Activated CD4-positive, alpha-beta memory T cell treated with anti-CD3 and anti-CD28 coated beads, Interleukin-2, amount 10 ng/mL, durations not matched to agents 7 days and 5 days (primary cell): Measurements from ENCODE around the gene VEZF1. TPM values are rescaled to one million over a fixed set of nuclear protein-coding genes. Genes with fewer than 3 reads are reported as not detected.

ENCODE experiments used
- CTCF ChIA-PET: fragments of 350-600 bp; sonication (Branson Sonifier 250); formaldehyde crosslinking; loops from one replicate; lab custom pipeline; 2021; ENCODE audit warnings: antibody characterized with exemption, inconsistent platforms; lab: Charles Lee
- POLR2A ChIA-PET: fragments of 350-600 bp; sonication (Branson Sonifier 250); formaldehyde crosslinking; loops from one replicate; lab custom pipeline; 2021; ENCODE audit warnings: antibody characterized with exemption; lab: Charles Lee
- DNase-seq: peaks from one replicate; pipeline ENCODE4 v3.0.0-alpha.2; 2020
- H3K27ac Mint-ChIP-seq: one replicate; pipeline ENCODE4 v1.8.0; 2021; ENCODE audit warnings: mild to moderate bottlenecking, mixed read lengths
- H3K27me3 Mint-ChIP-seq: one replicate; pipeline ENCODE4 v1.8.0; 2021; ENCODE audit warnings: mixed read lengths
- H3K36me3 Mint-ChIP-seq: one replicate; pipeline ENCODE4 v1.8.0; 2021; ENCODE audit warnings: low read depth, mixed read lengths
- H3K4me1 Mint-ChIP-seq: one replicate; pipeline ENCODE4 v1.8.0; 2021; ENCODE audit warnings: mixed read lengths
- H3K4me3 Mint-ChIP-seq: one replicate; pipeline ENCODE4 v1.8.0; 2021; ENCODE audit warnings: mild to moderate bottlenecking, mixed read lengths
- H3K9me3 Mint-ChIP-seq: one replicate; pipeline ENCODE4 v1.8.0; 2021; ENCODE audit warnings: mixed read lengths
- total RNA-seq, 2 experiments: library from RNA; stranded (reverse); gene quantifications; one replicate each; pipeline ENCODE4 v1.2.3, GENCODE V29; 2021

The VEZF1 gene
- total RNA-seq, 2 experiments from 2014 or later = 44.6 to 46.6 TPM

- H3K9me3 Mint-ChIP-seq = no peaks in the 10 kb centered on the region
- no peak for DNase-seq
- H3K27ac Mint-ChIP-seq = no peak overlapping the region
- CTCF ChIA-PET = interaction anchor here (1.0 kb wide), 1 partner anchor 53 kb away, joined by 3 read pairs; no protein-coding TSS in a partner anchor
- peak overlapping the region; percentile 36 for H3K4me3 Mint-ChIP-seq
- POLR2A ChIA-PET = interaction anchor here (1.1 to 1.8 kb wide), 5 partner anchors 32 to 105 kb away, joined by 3 to 5 read pairs (median 4); partner anchors contain the start of genes MRPS23 and SRSF1
- H3K27me3 Mint-ChIP-seq = peaks cover 49% of the 10 kb centered on the region
- H3K36me3 Mint-ChIP-seq = no peaks in the 10 kb centered on the region
- H3K4me1 Mint-ChIP-seq = peaks cover 42% of the 10 kb centered on the region
Measured at GRCh38 chr17:57954397-57955182, 33.5 kb downstream of the VEZF1 start.

GRCh38 chr17:57953705-57954396 lies 34.2 kb downstream of the VEZF1 start:
- Mint-ChIP-seq H3K4me3 (peak overlapping the region; percentile 36), H3K27me3 (peaks cover 44% of the 10 kb centered on the region), H3K9me3 (no peaks in the 10 kb centered on the region), H3K4me1 (peaks cover 48% of the 10 kb centered on the region), H3K36me3 (no peaks in the 10 kb centered on the region), H3K27ac (no peak overlapping the region)
- DNase-seq = no peak
- ChIA-PET POLR2A (interaction anchor here (1.1 to 1.8 kb wide), 5 partner anchors 33 to 390 kb away, joined by 3 to 5 read pairs (median 4); partner anchors contain the start of gene SRSF1), CTCF (interaction anchor here (0.7 kb wide), 1 partner anchor 25 kb away, joined by 3 read pairs; no protein-coding TSS in a partner anchor)

GRCh38 chr17:57953219-57953618 lies 34.8 kb downstream of the VEZF1 start:
- peaks cover 48% of the 10 kb centered on the region for H3K27me3 Mint-ChIP-seq

GRCh38 chr17:57949649-57950048 lies 38.4 kb downstream of the VEZF1 start:
- H3K36me3 Mint-ChIP-seq = no peaks in the 10 kb centered on the region
- peaks cover 55% of the 10 kb centered on the region for H3K4me1 Mint-ChIP-seq
- H3K27ac Mint-ChIP-seq = no peak overlapping the region
- DNase-seq = no peak
- ChIA-PET CTCF (interaction anchor here (1.2 to 1.8 kb wide), 4 partner anchors 36 to 249 kb away, joined by 3 to 6 read pairs (median 3); no protein-coding TSS in a partner anchor), POLR2A (interaction anchor here (1.1 to 1.7 kb wide), 3 partner anchors 19 to 40 kb away, joined by 3 to 6 read pairs (median 4); partner anchors contain the start of gene VEZF1)
- no peak overlapping the region for H3K4me3 Mint-ChIP-seq
- no peaks in the 10 kb centered on the region for H3K9me3 Mint-ChIP-seq
- peaks cover 45% of the 10 kb centered on the region for H3K27me3 Mint-ChIP-seq

More at GRCh38 chr17:57953219-57953618, 34.8 kb downstream of the VEZF1 start:
- H3K36me3 Mint-ChIP-seq = no peaks in the 10 kb centered on the region
- H3K4me1 Mint-ChIP-seq = peaks cover 55% of the 10 kb centered on the region
- no peaks in the 10 kb centered on the region for H3K9me3 Mint-ChIP-seq
- DNase-seq = no peak
- ChIA-PET POLR2A (interaction anchor here (1.2 to 1.8 kb wide), 4 partner anchors 46 to 391 kb away, joined by 3 to 5 read pairs (median 4); partner anchors contain the start of gene SRSF1), CTCF (interaction anchor here (0.7 to 1.0 kb wide), 2 partner anchors 26 to 217 kb away, joined by 3 to 4 read pairs; no protein-coding TSS in a partner anchor)
- H3K4me3 Mint-ChIP-seq = no peak overlapping the region
- no peak overlapping the region for H3K27ac Mint-ChIP-seq

- peaks cover 50% of the 10 kb centered on the region for H3K4me1 Mint-ChIP-seq
- H3K27me3 Mint-ChIP-seq = peaks cover 45% of the 10 kb centered on the region
- no peak overlapping the region for H3K4me3 Mint-ChIP-seq
- CTCF ChIA-PET = interaction anchor here (1.2 to 1.7 kb wide), 4 partner anchors 13 to 112 kb away, joined by 3 read pairs; no protein-coding TSS in a partner anchor
- H3K36me3 Mint-ChIP-seq = no peaks in the 10 kb centered on the region
- DNase-seq = no peak
- no peaks in the 10 kb centered on the region for H3K9me3 Mint-ChIP-seq
- no peak overlapping the region for H3K27ac Mint-ChIP-seq
- POLR2A ChIA-PET = interaction anchor here (0.9 to 2.5 kb wide), 6 partner anchors 19 to 58 kb away, joined by 3 to 9 read pairs (median 5); partner anchors contain the start of genes SRSF1 and VEZF1
Measured at GRCh38 chr17:57948555-57949420, 39.3 kb downstream of the VEZF1 start.

GRCh38 chr17:57948169-57948554 lies 39.9 kb downstream of the VEZF1 start:
- H3K27ac Mint-ChIP-seq = no peak overlapping the region
- H3K4me3 Mint-ChIP-seq = no peak overlapping the region
- CTCF ChIA-PET = interaction anchor here (1.2 to 1.8 kb wide), 5 partner anchors 8 to 111 kb away, joined by 3 to 8 read pairs (median 3); partner anchors contain the start of gene CUEDC1
- DNase-seq = no peak
- no peaks in the 10 kb centered on the region for H3K9me3 Mint-ChIP-seq
- POLR2A ChIA-PET = interaction anchor here (1.3 to 2.5 kb wide), 3 partner anchors 27 to 59 kb away, joined by 3 to 9 read pairs (median 8); partner anchors contain the start of gene SRSF1
- peaks cover 45% of the 10 kb centered on the region for H3K27me3 Mint-ChIP-seq
- H3K36me3 Mint-ChIP-seq = no peaks in the 10 kb centered on the region
- peaks cover 48% of the 10 kb centered on the region for H3K4me1 Mint-ChIP-seq

GRCh38 chr17:57947369-57947768 lies 40.7 kb downstream of the VEZF1 start:
- POLR2A ChIA-PET = interaction anchor here (1.3 to 2.5 kb wide), 4 partner anchors 9 to 60 kb away, joined by 3 to 8 read pairs (median 4); partner anchors contain the start of genes CUEDC1 and SRSF1
- Mint-ChIP-seq H3K27me3 (peaks cover 39% of the 10 kb centered on the region), H3K27ac (no peak overlapping the region), H3K4me1 (peaks cover 43% of the 10 kb centered on the region), H3K36me3 (no peaks in the 10 kb centered on the region), H3K9me3 (no peaks in the 10 kb centered on the region), H3K4me3 (peak overlapping the region; percentile 57)
- DNase-seq = no peak
- CTCF ChIA-PET = interaction anchor here (0.7 to 2.9 kb wide), 7 partner anchors 9 to 114 kb away, joined by 3 to 10 read pairs (median 5); partner anchors contain the start of genes CUEDC1 and SRSF1

- no peaks in the 10 kb centered on the region for H3K36me3 Mint-ChIP-seq
- ChIA-PET CTCF (interaction anchor here (0.7 to 2.9 kb wide), 7 partner anchors 9 to 114 kb away, joined by 3 to 10 read pairs (median 6); partner anchors contain the start of genes CUEDC1 and SRSF1), POLR2A (interaction anchor here (1.5 to 2.5 kb wide), 3 partner anchors 9 to 60 kb away, joined by 3 to 8 read pairs (median 5); partner anchors contain the start of genes CUEDC1 and SRSF1)
- peaks cover 41% of the 10 kb centered on the region for H3K27me3 Mint-ChIP-seq
- peak; percentile 49 for DNase-seq
- no peak overlapping the region for H3K27ac Mint-ChIP-seq
- H3K4me3 Mint-ChIP-seq = peak overlapping the region; percentile 57
- H3K4me1 Mint-ChIP-seq = peaks cover 43% of the 10 kb centered on the region
- no peaks in the 10 kb centered on the region for H3K9me3 Mint-ChIP-seq
Measured at GRCh38 chr17:57946798-57947358, 41.2 kb downstream of the VEZF1 start.

- H3K4me1 Mint-ChIP-seq = peaks cover 41% of the 10 kb centered on the region
- ChIA-PET CTCF (interaction anchor here (0.7 to 2.9 kb wide), 5 partner anchors 40 to 113 kb away, joined by 3 to 10 read pairs (median 7); partner anchors contain the start of gene SRSF1), POLR2A (interaction anchor here (0.6 to 2.5 kb wide), 5 partner anchors 10 to 61 kb away, joined by 3 to 8 read pairs (median 3); partner anchors contain the start of genes CUEDC1 and SRSF1)
- no peaks in the 10 kb centered on the region for H3K36me3 Mint-ChIP-seq
- peaks cover 45% of the 10 kb centered on the region for H3K27me3 Mint-ChIP-seq
- no peaks in the 10 kb centered on the region for H3K9me3 Mint-ChIP-seq
- no peak for DNase-seq
- H3K4me3 Mint-ChIP-seq = peak overlapping the region; percentile 57
- no peak overlapping the region for H3K27ac Mint-ChIP-seq
Measured at GRCh38 chr17:57945996-57946797, 41.9 kb downstream of the VEZF1 start.

- DNase-seq = no peak
- Mint-ChIP-seq H3K27ac (no peak overlapping the region), H3K27me3 (peaks cover 53% of the 10 kb centered on the region), H3K4me1 (peaks cover 36% of the 10 kb centered on the region), H3K4me3 (no peak overlapping the region), H3K9me3 (no peaks in the 10 kb centered on the region), H3K36me3 (no peaks in the 10 kb centered on the region)
- POLR2A ChIA-PET = no interaction called here
- CTCF ChIA-PET = interaction anchor here (2.9 kb wide), 1 partner anchor 53 kb away, joined by 10 read pairs; no protein-coding TSS in a partner anchor
Measured at GRCh38 chr17:57944908-57945307, 43.1 kb downstream of the VEZF1 start.
